ENCODE results near the gene PACSIN2. TPM values are rescaled to one million over a fixed set of nuclear protein-coding genes. Genes with fewer than 3 reads are reported as not detected.
"Not testable (repeated sequence)": the region's sequence is repeated elsewhere in the genome, so short reads cannot be mapped to it uniquely, and the experiment has no call there.

Gene PACSIN2
- total and polyA plus RNA-seq, 2 of the 13 experiments (the other 11 are each of a cell fraction or from before 2014, with no cell fraction given), result 54.1 to 68.8 TPM

- peak; percentile 55; the same call in 1 of the 2 replicates for TF ChIP-seq ZNF121 (CRISPR knock-in tag; IDR thresholded peaks at IDR 0.05)
- DNase-seq (ENCODE audit: low spot score); POLR2A ChIA-PET; H3K9ac ChIP-seq (ENCODE audit: insufficient read depth, low read depth, low read length); BruUV-seq (replicated peaks); CTCF ChIA-PET (ENCODE audit: low intra/inter-chr PET ratio, low total read pairs); H3K4me2 ChIP-seq (ENCODE audit: low read depth, low read length); H3K36me3 ChIP-seq (replicated peaks in 1 of 2; ENCODE audit: control insufficient read depth in 1 of 2, insufficient read depth in 2 of 2, low read length in 2 of 2); ATAC-seq; H3K27me3 ChIP-seq (ENCODE audit: control insufficient read depth in 1 of 2, insufficient read depth in 2 of 2, low read length in 2 of 2); H4K20me1 ChIP-seq (ENCODE audit: insufficient read depth, low read length); H3K4me3 ChIP-seq (replicated peaks in 1 of 3; ENCODE audit: insufficient read depth in 1 of 3, low read depth in 2 of 3, low read length in 3 of 3); H3K27ac ChIP-seq (ENCODE audit: extremely low read length, insufficient read depth, low read length); in situ Hi-C loops (cut with HindIII; ENCODE audit: extremely low pct_ligation_motif_present, low pct_unique_long_range_greater_than_20kb); H2AFZ ChIP-seq (ENCODE audit: low read length); H3K9me3 ChIP-seq (ENCODE audit: low read length); FAIRE-seq; intact Hi-C loops (cut with micrococcal nuclease; ENCODE audit: unreplicated experiment): not testable (repeated sequence)
- 98% methylated on average over 6 of the region's 6 CpGs for WGBS (ENCODE audit: low lambda C conversion rate)
- Histone ChIP-seq H3K4me1 (ENCODE audit: insufficient read depth, low read length) (peaks cover 91% of the 10 kb centered on the region), H3K79me2 (ENCODE audit: insufficient read depth, low read length) (peaks cover 86% of the 10 kb centered on the region)
These were observed 78.3 kb downstream of the PACSIN2 start for GRCh38 chr22:42936680-42937079.

- no TSS peak for BruUV-seq (replicated peaks)
- H4K20me1 ChIP-seq (ENCODE audit: insufficient read depth, low read length), result peaks cover 18% of the 10 kb centered on the region
- TF ChIP-seq ZBTB25 (CRISPR knock-in tag; IDR thresholded peaks at IDR 0.05), result no peak
- peak; percentile 53 for TF ChIP-seq RBM22 (optimal IDR thresholded peaks at IDR 0.05; ENCODE audit: low read length)
- TF ChIP-seq ZBTB10 (CRISPR knock-in tag; IDR thresholded peaks at IDR 0.05; ENCODE audit: borderline replicate concordance), result no peak
- no peak for TF ChIP-seq KDM2A (CRISPR knock-in tag; IDR thresholded peaks at IDR 0.05; ENCODE audit: borderline replicate concordance, low read depth)
- no peak for TF ChIP-seq ZNF777 (CRISPR knock-in tag; IDR thresholded peaks at IDR 0.05)
- no peak for TF ChIP-seq ZNF451 (CRISPR knock-in tag; IDR thresholded peaks at IDR 0.05)
- peak; percentile 37; the same call in 1 of the 2 replicates for TF ChIP-seq ZNF687 (CRISPR knock-in tag; IDR thresholded peaks at IDR 0.05)
- TF ChIP-seq CENPX (CRISPR knock-in tag; IDR thresholded peaks at IDR 0.05), result no peak
- TF ChIP-seq ZNF614 (CRISPR knock-in tag; IDR thresholded peaks at IDR 0.05; ENCODE audit: borderline replicate concordance), result no peak
- no peak for TF ChIP-seq ZNF326 (CRISPR knock-in tag; IDR thresholded peaks at IDR 0.05; ENCODE audit: borderline replicate concordance)
- no peak for ATAC-seq
- intact Hi-C loops (cut with micrococcal nuclease; ENCODE audit: unreplicated experiment), result no loop called here
- WGBS (ENCODE audit: low lambda C conversion rate), result 92% methylated on average over 5 of the region's 5 CpGs
- no peak for DNase-seq (ENCODE audit: low spot score)
- H2AFZ ChIP-seq (ENCODE audit: low read length), result no peak overlapping the region
- H3K9me3 ChIP-seq (ENCODE audit: low read length), result no peaks in the 10 kb centered on the region
- H3K4me1 ChIP-seq (ENCODE audit: insufficient read depth, low read length), result peaks cover 91% of the 10 kb centered on the region
- H3K27ac ChIP-seq (ENCODE audit: extremely low read length, insufficient read depth, low read length), result peak overlapping the region; percentile 44
- H3K9ac ChIP-seq (ENCODE audit: insufficient read depth, low read depth, low read length), result no peak overlapping the region
- H3K4me2 ChIP-seq (ENCODE audit: low read depth, low read length), result no peak overlapping the region
- H3K4me3 ChIP-seq (replicated peaks in 1 of 3; ENCODE audit: insufficient read depth in 1 of 3, low read depth in 2 of 3, low read length in 3 of 3), result no peak overlapping the region
- in situ Hi-C loops (cut with HindIII; ENCODE audit: extremely low pct_ligation_motif_present, low pct_unique_long_range_greater_than_20kb), result no loop called here
- CTCF ChIA-PET (ENCODE audit: low intra/inter-chr PET ratio, low total read pairs), result no interaction called here
- no peaks in the 10 kb centered on the region for H3K27me3 ChIP-seq (ENCODE audit: control insufficient read depth in 1 of 2, insufficient read depth in 2 of 2, low read length in 2 of 2)
- FAIRE-seq, result no peak
- H3K36me3 ChIP-seq (replicated peaks in 1 of 2; ENCODE audit: control insufficient read depth in 1 of 2, insufficient read depth in 2 of 2, low read length in 2 of 2), result peaks cover 6 to 8% of the 10 kb centered on the region in 2 experiments; a peak in 3 of 5 replicates
- H3K79me2 ChIP-seq (ENCODE audit: insufficient read depth, low read length), result peaks cover 93% of the 10 kb centered on the region
- POLR2A ChIA-PET, result interaction anchor here (0.9 kb wide), 1 partner anchor 61 kb away, joined by 3 read pairs; no protein-coding TSS in a partner anchor
These were observed 80.6 kb downstream of the PACSIN2 start for GRCh38 chr22:42934338-42934737.
